Activated B cell treated with CpG ODN at 0.5 μM for 24 hours (primary cell): ENCODE results near the gene RIBC1. TPM values are rescaled to one million over a fixed set of nuclear protein-coding genes. Genes with fewer than 3 reads are reported as not detected.

Experiments
- ATAC-seq: fragments of 200-7000 bp; cut with Tn5 transposase; one replicate; pipeline ENCODE4 v1.10.0; 2021; ENCODE audit warnings: low read depth, mild to moderate bottlenecking, moderate library complexity
- CTCF ChIA-PET: fragments of 350-600 bp; sonication (Branson Sonifier 250); formaldehyde crosslinking; loops from one replicate; lab custom pipeline; 2021; ENCODE audit warnings: antibody characterized with exemption; lab: Charles Lee
- POLR2A ChIA-PET: fragments of 350-600 bp; sonication (Branson Sonifier 250); formaldehyde crosslinking; loops from one replicate; lab custom pipeline; 2021; ENCODE audit warnings: antibody characterized with exemption; lab: Charles Lee
- DNase-seq: peaks from one replicate; pipeline ENCODE4 v3.0.0; 2022
- H3K27ac Mint-ChIP-seq: one replicate; pipeline ENCODE4 v1.8.0; 2020; ENCODE audit warnings: mixed read lengths
- H3K27me3 Mint-ChIP-seq: one replicate; pipeline ENCODE4 v1.8.0; 2021; ENCODE audit warnings: mixed read lengths
- H3K36me3 Mint-ChIP-seq: one replicate; pipeline ENCODE4 v1.8.0; 2021; ENCODE audit warnings: low read depth, mixed read lengths
- H3K4me1 Mint-ChIP-seq: one replicate; pipeline ENCODE4 v1.8.0; 2021; ENCODE audit warnings: mixed read lengths
- H3K4me3 Mint-ChIP-seq: one replicate; pipeline ENCODE4 v1.8.0; 2020; ENCODE audit warnings: mild to moderate bottlenecking, mixed read lengths
- H3K9me3 Mint-ChIP-seq: one replicate; pipeline ENCODE4 v1.8.0; 2020; ENCODE audit warnings: mixed read lengths
- intact Hi-C: fragments of 100-400 bp; cut with micrococcal nuclease; formaldehyde crosslinking; loops from one replicate; pipeline ENCODE4 v1.15.1; 2024
- total RNA-seq: library from RNA; stranded (reverse); gene quantifications from 2 replicates; pipeline ENCODE4 v1.2.3, GENCODE V29; 2022
- TF ChIP-seq, protein P1 (sequence below): fragments of 200-600 bp; IDR thresholded peaks from one replicate; pipeline ENCODE4 v1.8.0; 2022; ENCODE audit warnings: antibody characterized with exemption, mild to moderate bottlenecking

RIBC1 gene
- 0.86 and 0.91 TPM in 2 replicates for total RNA-seq

- ChIA-PET POLR2A (interaction anchor here (0.8 to 2.5 kb wide), 8 partner anchors 11 to 621 kb away, joined by 3 to 14 read pairs (median 6); partner anchors contain the start of genes HSD17B10 and KDM5C), CTCF (interaction anchor here (1.7 kb wide), 1 partner anchor 23 kb away, joined by 8 read pairs; no protein-coding TSS in a partner anchor)
- peaks cover 18% of the 10 kb centered on the region for H3K36me3 Mint-ChIP-seq
- H3K27me3 Mint-ChIP-seq = no peaks in the 10 kb centered on the region
- ATAC-seq (no peak), DNase-seq (no peak)
- H3K9me3 Mint-ChIP-seq = no peaks in the 10 kb centered on the region
- intact Hi-C loops = loop anchor here (1.0 to 5.0 kb wide), 6 partner anchors 11 to 1216 kb away; partner anchors contain the start of genes HSD17B10, KDM5C, PHF8 and TSPYL2
- H3K4me1 Mint-ChIP-seq = peaks cover 26% of the 10 kb centered on the region
- peak within 1 kb of the TSS; percentile 96 for H3K27ac Mint-ChIP-seq
- peak within 1 kb of the TSS; percentile 92 for H3K4me3 Mint-ChIP-seq
- TF ChIP-seq, protein P1, sequence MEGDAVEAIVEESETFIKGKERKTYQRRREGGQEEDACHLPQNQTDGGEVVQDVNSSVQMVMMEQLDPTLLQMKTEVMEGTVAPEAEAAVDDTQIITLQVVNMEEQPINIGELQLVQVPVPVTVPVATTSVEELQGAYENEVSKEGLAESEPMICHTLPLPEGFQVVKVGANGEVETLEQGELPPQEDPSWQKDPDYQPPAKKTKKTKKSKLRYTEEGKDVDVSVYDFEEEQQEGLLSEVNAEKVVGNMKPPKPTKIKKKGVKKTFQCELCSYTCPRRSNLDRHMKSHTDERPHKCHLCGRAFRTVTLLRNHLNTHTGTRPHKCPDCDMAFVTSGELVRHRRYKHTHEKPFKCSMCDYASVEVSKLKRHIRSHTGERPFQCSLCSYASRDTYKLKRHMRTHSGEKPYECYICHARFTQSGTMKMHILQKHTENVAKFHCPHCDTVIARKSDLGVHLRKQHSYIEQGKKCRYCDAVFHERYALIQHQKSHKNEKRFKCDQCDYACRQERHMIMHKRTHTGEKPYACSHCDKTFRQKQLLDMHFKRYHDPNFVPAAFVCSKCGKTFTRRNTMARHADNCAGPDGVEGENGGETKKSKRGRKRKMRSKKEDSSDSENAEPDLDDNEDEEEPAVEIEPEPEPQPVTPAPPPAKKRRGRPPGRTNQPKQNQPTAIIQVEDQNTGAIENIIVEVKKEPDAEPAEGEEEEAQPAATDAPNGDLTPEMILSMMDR = no peak
These were observed at the start of gene RIBC1 for GRCh38 chrX:53422861-53423306. Gene RIBC1 (plus strand): TSS chrX:53422873. CDS start chrX:53426277, 3,404 bp downstream.

GRCh38 chrX:53373307-53373706 lies 49.4 kb upstream of the RIBC1 start:
- no peak overlapping the region for H3K27ac Mint-ChIP-seq
- H3K36me3 Mint-ChIP-seq = peaks cover 2% of the 10 kb centered on the region
- TF ChIP-seq, protein P1 = no peak
- CTCF ChIA-PET = no interaction called here
- peaks cover 2% of the 10 kb centered on the region for H3K9me3 Mint-ChIP-seq
- no peak for ATAC-seq
- intact Hi-C loops = no loop called here
- H3K4me3 Mint-ChIP-seq = no peak overlapping the region
- no peak for DNase-seq
- H3K27me3 Mint-ChIP-seq = no peaks in the 10 kb centered on the region
- POLR2A ChIA-PET = no interaction called here
- H3K4me1 Mint-ChIP-seq = no peaks in the 10 kb centered on the region

DNA sequence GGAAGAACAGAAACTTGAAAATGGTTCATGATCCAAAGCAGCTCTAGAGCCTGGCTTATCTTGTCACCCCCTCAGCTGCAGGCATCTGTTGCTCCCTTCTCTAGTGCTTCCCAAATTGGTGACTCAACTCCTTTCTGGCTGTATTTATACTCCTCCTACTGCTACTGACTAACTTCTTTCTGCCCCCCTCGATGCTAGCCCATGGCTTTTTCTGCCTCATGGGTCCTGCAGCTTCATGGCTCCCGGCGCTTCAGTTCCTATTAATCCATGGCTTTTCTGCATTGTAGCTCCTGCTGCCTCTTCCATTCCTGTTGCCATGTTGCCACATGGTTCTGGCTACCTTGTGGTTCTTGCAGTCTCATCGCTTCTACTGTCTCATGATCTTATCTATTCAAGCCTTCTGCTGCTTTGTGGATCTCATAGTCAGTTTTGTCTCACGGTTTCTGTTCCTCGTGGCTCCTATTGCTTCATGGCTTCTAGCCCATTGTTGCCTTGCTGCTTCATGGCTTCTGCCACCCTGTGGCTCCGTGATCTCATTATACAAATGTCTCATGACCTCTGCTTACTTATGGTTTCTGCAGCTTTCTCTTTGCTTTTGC lies 48.4 kb upstream of the RIBC1 start:
- ATAC-seq (no peak), DNase-seq (no peak)
- no peak overlapping the region for H3K27ac Mint-ChIP-seq
- H3K4me3 Mint-ChIP-seq = no peak overlapping the region
- TF ChIP-seq, protein P1 = no peak
- H3K4me1 Mint-ChIP-seq = no peaks in the 10 kb centered on the region
- ChIA-PET CTCF (no interaction called here), POLR2A (no interaction called here)
- peaks cover 2% of the 10 kb centered on the region for H3K9me3 Mint-ChIP-seq
- no peaks in the 10 kb centered on the region for H3K27me3 Mint-ChIP-seq
- peaks cover 7% of the 10 kb centered on the region for H3K36me3 Mint-ChIP-seq
- intact Hi-C loops = no loop called here

GRCh38 chrX:53374923-53375322 lies 47.8 kb upstream of the RIBC1 start:
- H3K4me1 Mint-ChIP-seq = no peaks in the 10 kb centered on the region
- DNase-seq = no peak
- H3K27me3 Mint-ChIP-seq = no peaks in the 10 kb centered on the region
- peaks cover 13% of the 10 kb centered on the region for H3K36me3 Mint-ChIP-seq
- H3K9me3 Mint-ChIP-seq = peaks cover 2% of the 10 kb centered on the region
- TF ChIP-seq, protein P1 = no peak
- ChIA-PET CTCF (no interaction called here), POLR2A (no interaction called here)
- intact Hi-C loops = no loop called here
- H3K4me3 Mint-ChIP-seq = no peak overlapping the region
- no peak for ATAC-seq
- no peak overlapping the region for H3K27ac Mint-ChIP-seq

GRCh38 chrX:53376888-53377287 lies 45.8 kb upstream of the RIBC1 start:
- TF ChIP-seq, protein P1 = no peak
- intact Hi-C loops = no loop called here
- Mint-ChIP-seq H3K27me3 (no peaks in the 10 kb centered on the region), H3K36me3 (peaks cover 32% of the 10 kb centered on the region), H3K27ac (no peak overlapping the region), H3K4me3 (no peak overlapping the region), H3K9me3 (no peaks in the 10 kb centered on the region), H3K4me1 (no peaks in the 10 kb centered on the region)
- ChIA-PET POLR2A (interaction anchor here (0.6 kb wide), 1 partner anchor 309 kb away, joined by 3 read pairs; no protein-coding TSS in a partner anchor), CTCF (no interaction called here)
- DNase-seq (no peak), ATAC-seq (no peak)
